K562 (cell line): ENCODE data around the gene RARRES2. TPM values are rescaled to one million over a fixed set of nuclear protein-coding genes. Genes with fewer than 3 reads are reported as not detected.
"Not testable (repeated sequence)": the region's sequence is repeated elsewhere in the genome, so short reads cannot be mapped to it uniquely, and the experiment has no call there.

Source experiments
- ATAC-seq: fragments of 200-7000 bp; cut with Tn5 transposase; 3 replicates; pipeline ENCODE4 v1.9.1; 2020; ENCODE audit warnings: moderate library complexity
- BruUV-seq: library from RNA; stranded (reverse); fragments of 400-500 nt; replicated peaks from 2 replicates; lab custom pipeline; 2021; lab: Mats Ljungman, UMichigan
- CTCF ChIA-PET: fragments of 300-600 bp; formaldehyde crosslinking; extraction: SDS; loops from one replicate; lab custom pipeline; 2021; ENCODE audit warnings: low intra/inter-chr PET ratio; lab: Yijun Ruan, JAX
- POLR2A ChIA-PET: fragments of 300-600, 350-650 bp; sonication (Branson Sonifier 250); formaldehyde crosslinking; extraction: SDS; loops from one replicate; lab custom pipeline; 2021; ENCODE audit warnings: antibody characterized with exemption, inconsistent platforms; lab: Yijun Ruan, JAX
- DNase-seq, 4 experiments: peaks; one replicate each; pipeline versions ENCODE4 v3.0.0 to v3.0.0-alpha.2; 2011 to 2018; ENCODE audit warnings: low spot score in 3 of 4, mixed read lengths in 3 of 4; ENCODE audit errors: extremely low read depth in 1 of 4
- FAIRE-seq: peaks from 2 replicates; lab custom pipeline; 2011; peaks lifted over from hg19 to GRCh38; lab: Jason Lieb, UNC
- H2AFZ ChIP-seq: 2 replicates; pipeline ENCODE4 v1.6.0; 2011; ENCODE audit warnings: low read depth, low read length, control low read depth, inconsistent platforms
- H3K27ac ChIP-seq: fragments of 200-600 bp; 3 replicates; pipeline ENCODE4 v1.8.0; 2011; ENCODE audit warnings: low read depth, mild to moderate bottlenecking, control low read depth, inconsistent platforms, low read length, moderate library complexity, mixed read lengths; ENCODE audit errors: extremely low read depth
- H3K27me3 ChIP-seq, 2 experiments: fragments of 300-600 bp in 1 of 2; 2 replicates in 1 of 2; 3 replicates in 1 of 2; pipeline versions ENCODE4 v1.6.0 to v1.8.0; 2011; ENCODE audit warnings: inconsistent platforms in 2 of 2, low read length in 2 of 2, mild to moderate bottlenecking in 1 of 2, mixed read lengths in 1 of 2, moderate library complexity in 1 of 2; ENCODE audit not compliant: control insufficient read depth in 2 of 2, insufficient read depth in 2 of 2
- H3K36me3 ChIP-seq: fragments of 300-600 bp; 3 replicates; pipeline ENCODE4 v1.8.0; 2011; ENCODE audit warnings: mild to moderate bottlenecking, low read length, inconsistent platforms; ENCODE audit not compliant: control insufficient read depth, insufficient read depth
- H3K4me1 ChIP-seq, 2 experiments: fragments of 200-600 bp in 1 of 2; replicated peaks in 1 of 2; 2 replicates in 1 of 2; 3 replicates in 1 of 2; pipeline versions ENCODE4 v1.5.1 to v1.8.0; 2011; ENCODE audit warnings: inconsistent platforms in 2 of 2, low read length in 2 of 2, mild to moderate bottlenecking in 1 of 2, mixed read lengths in 1 of 2, moderate library complexity in 1 of 2; ENCODE audit not compliant: control insufficient read depth in 2 of 2, insufficient read depth in 2 of 2
- H3K4me2 ChIP-seq: 2 replicates; pipeline ENCODE4 v1.6.1; 2011; ENCODE audit warnings: low read length, control low read depth, inconsistent platforms, mixed read lengths; ENCODE audit not compliant: insufficient read depth
- H3K4me3 ChIP-seq: fragments of 200-600 bp; sonication (generic), shearing (Covaris generic); 2 replicates; pipeline ENCODE4 v1.5.1; 2016; ENCODE audit warnings: control low read depth, inconsistent platforms
- H3K79me2 ChIP-seq: fragments of 200-600 bp; 3 replicates; pipeline ENCODE4 v1.8.0; 2011; ENCODE audit warnings: low read length, inconsistent platforms; ENCODE audit not compliant: control insufficient read depth, insufficient read depth
- H3K9ac ChIP-seq, 2 experiments: 2 replicates each; pipeline versions ENCODE4 v1.6.0 to v1.6.1; 2011; ENCODE audit warnings: low read depth in 2 of 2, low read length in 2 of 2, control low read depth in 1 of 2, inconsistent platforms in 1 of 2, mild to moderate bottlenecking in 1 of 2, mixed read lengths in 1 of 2; ENCODE audit not compliant: insufficient read depth in 1 of 2
- H3K9me1 ChIP-seq: one replicate; pipeline ENCODE4 v1.6.0; 2011; ENCODE audit warnings: inconsistent platforms, mild to moderate bottlenecking, low read length, moderate library complexity; ENCODE audit not compliant: control insufficient read depth, insufficient read depth
- H3K9me3 ChIP-seq: replicated peaks from 2 replicates; pipeline ENCODE4 v1.5.1; 2011; ENCODE audit warnings: low read depth, low read length, inconsistent platforms; ENCODE audit not compliant: control insufficient read depth, insufficient read depth
- H4K20me1 ChIP-seq: replicated peaks from 2 replicates; pipeline ENCODE4 v1.6.1; 2011; ENCODE audit warnings: low read length, inconsistent platforms, mixed read lengths; ENCODE audit not compliant: control insufficient read depth, insufficient read depth
- CEBPB ChIP-seq: fragments of 450-650 bp; IDR thresholded peaks from 2 replicates; pipeline ENCODE4 v1.6.1; 2016; ENCODE audit warnings: missing genetic modification characterization, missing compliant biosample characterization
- CEBPG ChIP-seq, 3 experiments: fragments of 200-800 bp in 1 of 3; sonication (Bioruptor generic) in 1 of 3; sonication (generic) in 1 of 3; formaldehyde crosslinking in 1 of 3; IDR thresholded peaks in 2 of 3; conservative IDR thresholded peaks in 1 of 3; 2 replicates each; pipeline versions ENCODE4 v1.6.1 to v1.8.0; 2016 to 2022; ENCODE audit warnings: missing compliant biosample characterization in 2 of 3, missing genetic modification characterization in 2 of 3, mild to moderate bottlenecking in 1 of 3, missing genetic modification reagents in 1 of 3
- CHD1 ChIP-seq: fragments of 200-600 bp; sonication (generic); IDR thresholded peaks from one replicate; pipeline ENCODE4 v1.6.1; 2012; ENCODE audit warnings: mild to moderate bottlenecking, moderate library complexity, low read length, inconsistent platforms
- CXXC5 ChIP-seq: fragments of 250-450 bp; sonication (Bioruptor Pico); IDR thresholded peaks from 2 replicates; pipeline ENCODE4 v1.8.0; 2022; ENCODE audit warnings: inconsistent platforms, mild to moderate bottlenecking, moderate library complexity
- ELF2 ChIP-seq: fragments of 250-450 bp; sonication (Bioruptor Pico); IDR thresholded peaks from 2 replicates; pipeline ENCODE4 v1.5.0; 2021; ENCODE audit warnings: mild to moderate bottlenecking
- FOXK1 ChIP-seq: sonication (generic); formaldehyde crosslinking; IDR thresholded peaks from 2 replicates; pipeline ENCODE4 v1.8.0; 2022; ENCODE audit warnings: missing genetic modification reagents, mild to moderate bottlenecking, borderline replicate concordance
- HDAC1 ChIP-seq, 2 experiments: fragments of 450-650 bp; IDR thresholded peaks; 2 replicates each; pipeline ENCODE4 v1.6.1; 2016 to 2017; ENCODE audit warnings: inconsistent platforms in 1 of 2, mild to moderate bottlenecking in 1 of 2, moderate library complexity in 1 of 2
- HINFP ChIP-seq: fragments of 450-650 bp; conservative IDR thresholded peaks from 2 replicates; pipeline ENCODE4 v1.6.1; 2016; ENCODE audit warnings: missing genetic modification characterization, low read depth, mild to moderate bottlenecking, control low read depth, missing compliant biosample characterization
- LARP7 ChIP-seq: fragments of 450-650 bp; IDR thresholded peaks from 2 replicates; pipeline ENCODE4 v1.6.1; 2016
- PYGO2 ChIP-seq: fragments of 450-650 bp; IDR thresholded peaks from 2 replicates; pipeline ENCODE4 v1.6.1; 2016; ENCODE audit warnings: mild to moderate bottlenecking, missing genetic modification characterization, moderate library complexity, missing compliant biosample characterization
- SP1 ChIP-seq: sonication (generic); formaldehyde crosslinking; IDR thresholded peaks from 2 replicates; pipeline ENCODE4 v1.8.1; 2022; ENCODE audit warnings: mild to moderate bottlenecking, missing genetic modification reagents
- ZFP1 ChIP-seq: fragments of 450-650 bp; formaldehyde crosslinking; IDR thresholded peaks from 2 replicates; pipeline ENCODE4 v1.4.0; 2020; ENCODE audit warnings: mild to moderate bottlenecking, mixed read lengths
- ZNF165 ChIP-seq: fragments of 250-450 bp; sonication (Bioruptor Pico); IDR thresholded peaks from 2 replicates; pipeline ENCODE4 v1.4.0; 2020; ENCODE audit warnings: borderline replicate concordance
- ZNF507 ChIP-seq: conservative IDR thresholded peaks from 2 replicates; pipeline ENCODE4 v1.6.1; 2017; ENCODE audit warnings: missing genetic modification characterization, missing compliant biosample characterization
- ZNF707 ChIP-seq: fragments of 250-450 bp; sonication (Bioruptor Pico); conservative IDR thresholded peaks from 2 replicates; pipeline ENCODE4 v1.8.0; 2022; ENCODE audit warnings: inconsistent platforms, mild to moderate bottlenecking, moderate library complexity
- WGBS: fragments of 100-300 bp; shearing (Covaris generic); methylation state at CpG from one replicate; pipeline ENCODE4 v1.1.6; 2016; ENCODE audit warnings: low coverage, mixed read lengths; ENCODE audit not compliant: insufficient coverage; ENCODE audit errors: missing lambda C conversion rate; 5-methylcytosine and 5-hydroxymethylcytosine counted together
- in situ Hi-C: fragments of 300-500 bp; cut with MboI; formaldehyde crosslinking; loops from 4 replicates; pipeline ENCODE4 v1.15.0; 2018; ENCODE audit warnings: inconsistent platforms, mixed read lengths
- intact Hi-C: fragments of 100-400 bp; cut with micrococcal nuclease; formaldehyde crosslinking; loops from 2 replicates; pipeline ENCODE4 v1.14.2; 2022
- polyA plus RNA-seq, 8 experiments: library from polyadenylated mRNA; depleted of rRNA in 4 of 8; stranded (reverse) in 5 of 8; unstranded in 3 of 8; fragments of >200 nt; fragmentation: Nextera tagmentation in 2 of 8; fragmentation: Illumina TruSeq in 1 of 8; extraction: Ambion mirVana in 2 of 8; extraction: Trizol in 1 of 8; gene quantifications; 2 replicates each; pipeline versions ENCODE4 v1.2.1 to v1.2.3, GENCODE V29; 2011 to 2014; ENCODE audit warnings: inconsistent platforms in 1 of 8, missing spikeins in 1 of 8
- total RNA-seq, 7 experiments: library from RNA; depleted of rRNA in 6 of 7; stranded (reverse); fragments of >200 nt in 6 of 7; fragmentation: Illumina TruSeq in 2 of 7; extraction: Trizol in 2 of 7; gene quantifications; 2 replicates each; pipeline versions ENCODE4 v1.2.1 to v1.2.3, GENCODE V29; 2011 to 2021; ENCODE audit warnings: low replicate concordance in 1 of 7
- TF ChIP-seq, protein P1 (sequence below): fragments of 200-800 bp; sonication (Bioruptor generic); IDR thresholded peaks from 2 replicates; pipeline ENCODE4 v1.6.1; 2017; ENCODE audit warnings: missing genetic modification characterization, missing compliant biosample characterization

Gene RARRES2
- total and polyA plus RNA-seq, 9 of the 15 experiments (the other 6 are each of a cell fraction or from before 2014, with no cell fraction given), result 0.11 to 1.7 (median 0.23) TPM; not detected in 6

- TF ChIP-seq, protein P1, sequence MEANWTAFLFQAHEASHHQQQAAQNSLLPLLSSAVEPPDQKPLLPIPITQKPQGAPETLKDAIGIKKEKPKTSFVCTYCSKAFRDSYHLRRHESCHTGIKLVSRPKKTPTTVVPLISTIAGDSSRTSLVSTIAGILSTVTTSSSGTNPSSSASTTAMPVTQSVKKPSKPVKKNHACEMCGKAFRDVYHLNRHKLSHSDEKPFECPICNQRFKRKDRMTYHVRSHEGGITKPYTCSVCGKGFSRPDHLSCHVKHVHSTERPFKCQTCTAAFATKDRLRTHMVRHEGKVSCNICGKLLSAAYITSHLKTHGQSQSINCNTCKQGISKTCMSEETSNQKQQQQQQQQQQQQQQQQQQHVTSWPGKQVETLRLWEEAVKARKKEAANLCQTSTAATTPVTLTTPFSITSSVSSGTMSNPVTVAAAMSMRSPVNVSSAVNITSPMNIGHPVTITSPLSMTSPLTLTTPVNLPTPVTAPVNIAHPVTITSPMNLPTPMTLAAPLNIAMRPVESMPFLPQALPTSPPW (CRISPR knock-in tag), result peak; percentile 44; the same call in 1 of the 2 replicates
Observed at GRCh38 chr7:150317748-150318444, 23.5 kb downstream of the RARRES2 start (continued).

DNA sequence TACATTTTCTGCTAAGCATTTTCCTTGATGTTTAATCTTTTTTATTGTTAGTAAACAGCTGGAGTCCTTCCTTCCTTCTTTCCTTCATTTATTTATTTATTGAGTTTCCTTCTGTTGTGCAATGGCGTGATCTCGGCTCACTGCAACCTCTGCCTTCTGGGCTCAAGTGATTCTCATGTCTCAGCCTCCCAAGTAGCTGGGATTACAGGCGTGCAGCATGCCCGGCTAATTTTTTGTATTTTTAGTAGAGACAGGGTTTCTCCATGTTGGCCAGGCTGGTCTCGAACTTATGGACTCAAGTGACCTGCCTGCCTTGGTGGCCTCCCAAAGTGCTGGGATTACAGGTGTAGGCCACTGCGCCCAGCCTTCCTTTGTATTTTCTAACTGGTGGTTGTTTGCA, 24.4 kb downstream of the RARRES2 start:
- DNase-seq, H3K27me3 ChIP-seq, BruUV-seq, in situ Hi-C loops, H3K9me1 ChIP-seq, H3K4me3 ChIP-seq, H3K4me2 ChIP-seq, H4K20me1 ChIP-seq, H3K9me3 ChIP-seq, CTCF ChIA-PET, FAIRE-seq, H2AFZ ChIP-seq, ATAC-seq: not testable (repeated sequence)
- Histone ChIP-seq H3K27ac (peak overlapping the region; percentile 76; the same call in 2 of the 3 replicates), H3K4me1 (peaks cover 51 to 91% of the 10 kb centered on the region in 2 experiments), H3K9ac (peak overlapping the region in 1 of 2 experiments; percentile 45; a peak in 1 of 4 replicates), H3K36me3 (peaks cover 12% of the 10 kb centered on the region; the same call in 2 of the 3 replicates), H3K79me2 (peaks cover 63% of the 10 kb centered on the region)
- WGBS, result 92% methylated on average over 6 of the region's 6 CpGs
- POLR2A ChIA-PET, result interaction anchor here (0.6 to 1.1 kb wide), 3 partner anchors 13 to 68 kb away, joined by 3 read pairs; no protein-coding TSS in a partner anchor
- intact Hi-C loops, result loop anchor here (10.0 kb wide), 2 partner anchors 678 to 768 kb away; partner anchors contain the start of genes AGAP3, FASTK, NOS3 and TMUB1
- TF ChIP-seq ZNF165 (CRISPR knock-in tag) (0 out of 2 replicates have a peak, but pooled peaks have one; percentile 21), HDAC1 (IDR thresholded peaks at IDR 0.05) (0 out of 4 replicates have a peak, but pooled peaks of 1 of the 2 experiments have one; percentile 18), ELF2 (CRISPR knock-in tag) (0 out of 2 replicates have a peak, but pooled peaks have one; percentile 44), LARP7 (peak; percentile 27; the same call in 1 of the 2 replicates), CEBPG (CRISPR knock-in tag; IDR thresholded peaks at IDR 0.05) (0 out of 2 replicates have a peak, but pooled peaks have one; percentile 29), CEBPG (tag; conservative IDR thresholded peaks at IDR 0.05 in 1 of 2, IDR thresholded peaks at IDR 0.05 in 1 of 2) (peak; percentile 24 to 47; a peak in 2 of 4 replicates), FOXK1 (CRISPR knock-in tag) (0 out of 2 replicates have a peak, but pooled peaks have one; percentile 60), HINFP (tag) (0 out of 2 replicates have a peak, but pooled peaks have one; percentile 4), CEBPB (tag) (peak; percentile 55; the same call in 1 of the 2 replicates), ZNF507 (tag) (0 out of 2 replicates have a peak, but pooled peaks have one; percentile 29), PYGO2 (0 out of 2 replicates have a peak, but pooled peaks have one; percentile 22), CHD1 (peak; percentile 23), CXXC5 (CRISPR knock-in tag) (0 out of 2 replicates have a peak, but pooled peaks have one; percentile 9), ZNF707 (0 out of 2 replicates have a peak, but pooled peaks have one; percentile 6), ZFP1 (CRISPR knock-in tag) (peak; percentile 58), SP1 (CRISPR knock-in tag) (0 out of 2 replicates have a peak, but pooled peaks have one; percentile 10)
